ENCODE measurements around the gene ABCA4.
A peak's percentile ranks its signal among the peaks of the same experiment; 100 is the strongest.

The ABCA4 gene

GRCh38 chr1:94104776-94105580 lies 16.0 kb downstream of the ABCA4 start:
- DNase-seq = no peak
- no peak for ATAC-seq

DNA sequence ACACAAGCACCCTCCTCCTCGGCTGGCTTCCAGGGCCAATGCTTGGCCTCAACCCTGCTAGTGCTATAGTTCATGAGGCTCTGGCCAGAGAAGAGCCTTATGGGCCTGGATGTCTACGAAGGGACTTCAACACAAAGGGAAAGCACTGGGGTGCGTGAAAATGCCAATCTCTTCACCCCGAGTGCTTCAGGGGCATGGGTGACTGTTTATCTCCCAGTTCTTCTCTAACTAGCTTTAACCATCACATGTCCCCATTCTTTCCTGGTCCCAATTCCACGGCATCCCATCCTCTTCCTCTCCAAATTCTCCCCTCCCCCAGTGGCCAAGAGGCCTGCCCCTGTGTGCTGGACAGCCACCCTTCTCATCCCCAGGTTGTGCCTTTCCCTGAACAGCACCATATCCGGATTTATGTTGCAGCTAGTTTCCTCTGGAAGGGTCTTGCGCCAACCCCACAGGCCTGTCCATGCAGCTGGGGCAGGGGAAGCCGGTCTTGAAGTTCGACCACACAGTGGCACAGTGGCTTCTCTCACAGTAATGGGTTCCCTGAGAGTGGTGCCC lies 16.7 kb downstream of the ABCA4 start:
- DNase-seq = no peak
- ATAC-seq = no peak

GRCh38 chr1:94103608-94104007 lies 17.3 kb downstream of the ABCA4 start:
- DNase-seq (no peak), ATAC-seq (no peak)

- ATAC-seq (peak; percentile 25), DNase-seq (no peak)
Measured at GRCh38 chr1:94101613-94102525, 19.1 kb downstream of the ABCA4 start.

DNA sequence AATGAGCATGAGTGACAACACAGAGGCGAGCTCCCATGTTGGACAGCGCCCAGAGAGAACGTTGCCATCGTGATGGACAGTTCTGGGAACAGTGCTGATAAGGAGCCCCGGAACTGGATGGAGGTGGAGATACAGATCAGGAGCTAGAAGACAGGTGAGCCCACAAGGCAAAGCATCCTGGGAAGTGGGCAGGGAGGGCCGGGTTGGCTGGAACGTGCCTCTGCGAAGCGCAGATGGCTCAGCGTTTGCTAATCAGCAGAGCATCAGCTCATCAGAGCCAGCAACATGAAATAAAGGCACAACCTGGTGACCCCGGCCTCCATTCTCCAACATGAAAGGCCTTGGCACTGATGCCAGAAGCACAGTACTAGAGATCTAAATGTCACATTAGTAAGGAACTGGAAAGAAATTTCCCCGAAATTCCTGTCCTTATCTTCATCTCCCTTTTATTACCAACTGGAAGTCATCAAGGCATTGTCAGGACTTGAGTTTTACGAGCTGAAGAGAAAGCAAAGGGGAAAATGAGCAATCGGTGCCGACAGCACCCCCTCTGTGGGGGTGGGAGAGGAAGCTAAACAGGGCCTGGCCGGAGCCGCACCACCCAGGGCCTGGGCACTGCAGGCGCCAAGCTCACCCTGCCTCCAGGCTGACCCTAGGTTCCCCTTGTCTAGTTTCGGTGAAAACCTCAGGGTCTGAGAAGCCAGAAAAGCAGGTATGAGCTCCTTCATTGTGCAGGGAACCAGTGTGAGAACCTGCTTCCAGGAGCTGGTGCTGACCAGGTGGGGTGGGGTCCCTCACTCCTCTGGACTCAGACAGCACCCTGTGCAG lies 19.9 kb downstream of the ABCA4 start:
- ATAC-seq (peak; percentile 11), DNase-seq (no peak)

DNA sequence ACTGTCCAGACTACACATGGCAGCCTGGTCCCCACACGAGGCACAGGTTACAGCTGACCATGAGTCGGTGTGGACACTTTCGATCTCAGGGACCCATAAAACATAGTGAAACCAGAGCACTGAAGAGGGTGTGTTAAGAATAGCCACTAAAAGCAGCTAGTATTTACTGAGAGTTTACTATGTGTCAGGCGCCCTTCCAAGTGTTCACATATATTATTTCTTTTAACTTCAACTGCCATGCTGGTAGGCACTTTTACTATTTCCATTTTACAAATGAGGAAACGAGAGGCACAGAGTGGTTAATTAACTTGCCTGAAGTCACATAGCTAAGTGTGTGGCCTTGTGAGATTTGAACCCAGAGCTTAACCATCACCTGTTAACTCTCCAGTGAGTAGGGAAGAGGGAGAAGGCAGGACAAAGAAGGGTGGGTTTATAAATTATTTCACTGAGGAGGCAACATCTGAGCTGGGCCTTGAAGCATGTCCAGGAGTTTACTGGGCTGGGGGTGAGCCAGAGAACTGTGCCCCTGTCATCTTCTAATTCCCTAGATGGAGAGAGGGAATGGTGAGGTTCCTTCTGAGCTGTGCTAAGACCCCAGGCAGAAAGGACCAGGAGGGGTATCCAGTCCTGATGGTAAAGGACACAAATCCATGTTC lies 20.7 kb downstream of the ABCA4 start:
- no peak for DNase-seq
- ATAC-seq = no peak

GRCh38 chr1:94099303-94099702 lies 21.6 kb downstream of the ABCA4 start:
- DNase-seq (no peak), ATAC-seq (no peak)

- no peak for ATAC-seq
- no peak for DNase-seq
Measured at GRCh38 chr1:94098585-94099111, 22.3 kb downstream of the ABCA4 start.

DNA sequence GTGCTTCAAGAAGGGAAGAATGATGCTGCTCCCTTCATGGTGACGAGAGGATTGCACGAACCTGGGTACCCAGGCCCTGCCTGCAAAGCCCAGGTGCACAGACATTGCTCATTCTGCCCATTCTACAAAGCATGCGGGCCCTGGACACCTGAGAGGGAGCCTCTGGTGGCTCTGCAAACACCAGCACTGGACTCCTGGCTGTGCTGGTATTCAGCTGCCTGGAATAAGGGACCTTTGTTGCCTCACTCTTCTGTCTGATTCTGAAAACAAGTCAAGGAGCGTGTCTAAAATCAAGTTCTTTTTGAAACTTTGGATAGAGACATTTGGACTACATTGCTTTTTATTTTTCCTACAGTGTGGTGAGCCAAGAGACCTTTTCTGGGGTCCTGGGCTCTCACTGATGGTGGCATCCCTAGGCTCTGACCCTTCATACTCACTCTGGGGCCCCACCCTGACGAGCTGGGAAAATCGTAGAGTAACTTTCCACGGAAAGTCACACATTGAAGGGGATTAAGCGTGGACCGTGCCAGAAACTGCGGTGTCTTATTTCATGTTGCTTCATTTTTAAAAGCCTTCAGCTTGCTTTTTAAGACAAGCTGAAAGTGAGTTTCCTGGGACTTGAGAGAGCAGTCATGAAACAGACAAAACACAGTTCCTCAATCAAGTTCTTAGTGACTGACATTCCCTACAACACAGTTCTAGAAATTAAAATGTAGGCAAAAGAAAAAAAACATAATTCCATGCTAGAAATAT lies 24.0 kb downstream of the ABCA4 start:
- DNase-seq = no peak
- no peak for ATAC-seq

- no peak for ATAC-seq
- DNase-seq = no peak
Measured at GRCh38 chr1:94095744-94096469, 25.0 kb downstream of the ABCA4 start.

DNA sequence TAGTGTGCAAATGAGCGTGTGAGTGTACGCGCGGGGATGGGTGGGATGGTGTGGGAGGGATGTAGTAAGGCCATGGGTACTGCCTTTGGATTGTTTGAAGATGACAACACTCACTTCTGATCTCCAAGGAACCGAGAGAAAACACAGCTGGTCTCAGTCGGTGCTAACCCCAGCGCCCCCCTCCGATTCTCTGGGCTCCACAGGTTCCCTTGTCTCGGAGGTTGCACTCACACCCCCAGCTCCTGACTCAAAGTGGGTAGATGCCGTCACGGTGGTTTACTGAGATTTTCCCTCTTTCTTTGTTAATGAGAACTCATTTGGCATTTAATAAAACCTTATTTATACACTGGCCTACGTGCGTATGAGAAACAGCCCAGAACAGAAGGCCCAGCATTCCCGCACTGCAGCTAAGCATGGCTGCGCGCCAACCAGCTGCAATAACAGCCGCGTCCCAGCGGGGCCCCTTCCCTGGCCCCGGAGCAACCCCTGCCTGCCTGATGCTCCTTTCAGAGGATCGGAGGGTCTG lies 25.8 kb downstream of the ABCA4 start:
- ATAC-seq = no peak
- DNase-seq = no peak

DNA sequence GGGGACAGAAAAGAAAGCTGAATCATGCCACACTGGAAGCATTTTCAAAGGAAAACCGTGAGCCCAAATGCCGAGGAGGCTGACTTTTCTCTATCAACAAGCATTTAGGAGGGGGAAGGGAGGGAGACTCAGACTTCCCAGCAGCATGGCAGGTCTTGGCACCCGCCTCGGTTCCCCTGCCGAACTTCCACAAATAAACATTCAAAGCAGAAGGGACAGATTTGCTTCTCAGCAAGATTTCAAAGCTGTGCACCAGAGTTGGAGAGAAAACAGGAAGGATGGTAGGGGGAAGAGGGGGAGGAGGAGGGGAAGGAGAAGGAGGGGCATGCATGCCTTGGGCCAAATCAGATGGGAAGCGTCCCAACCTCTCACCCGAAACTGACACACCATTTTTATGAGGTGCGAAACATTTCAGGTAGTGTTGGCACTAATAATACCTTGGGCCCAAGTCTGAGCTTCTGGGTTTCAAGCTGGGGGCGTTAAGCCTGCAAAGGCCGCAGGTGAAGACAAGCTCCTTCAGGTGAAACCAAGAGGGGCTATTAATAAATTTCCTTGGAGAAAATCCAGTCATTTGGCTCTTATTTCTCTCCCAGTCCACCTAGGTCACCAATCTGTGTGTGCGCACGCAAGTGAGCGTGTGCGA lies 26.4 kb downstream of the ABCA4 start:
- DNase-seq (no peak), ATAC-seq (no peak)

DNA sequence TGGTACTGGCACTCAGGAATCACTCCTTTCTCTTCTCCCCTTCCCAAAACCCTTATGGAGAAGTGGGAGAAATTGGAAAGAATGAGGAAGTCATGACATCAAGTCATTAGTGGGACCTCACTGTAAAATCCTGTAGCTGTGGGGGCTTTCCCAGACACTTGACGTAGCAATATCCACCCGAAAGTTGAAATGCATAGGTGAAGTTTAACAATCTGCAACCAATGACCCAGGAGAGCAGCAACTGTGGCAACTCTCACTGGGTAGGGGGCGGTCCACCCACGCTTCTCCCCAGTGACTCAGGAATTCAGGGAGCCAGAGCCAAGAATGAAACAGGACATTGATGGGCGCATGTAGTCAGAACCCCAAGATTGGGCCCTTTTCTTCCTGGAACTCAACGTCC lies 27.0 kb downstream of the ABCA4 start:
- ATAC-seq (no peak), DNase-seq (no peak)

DNA sequence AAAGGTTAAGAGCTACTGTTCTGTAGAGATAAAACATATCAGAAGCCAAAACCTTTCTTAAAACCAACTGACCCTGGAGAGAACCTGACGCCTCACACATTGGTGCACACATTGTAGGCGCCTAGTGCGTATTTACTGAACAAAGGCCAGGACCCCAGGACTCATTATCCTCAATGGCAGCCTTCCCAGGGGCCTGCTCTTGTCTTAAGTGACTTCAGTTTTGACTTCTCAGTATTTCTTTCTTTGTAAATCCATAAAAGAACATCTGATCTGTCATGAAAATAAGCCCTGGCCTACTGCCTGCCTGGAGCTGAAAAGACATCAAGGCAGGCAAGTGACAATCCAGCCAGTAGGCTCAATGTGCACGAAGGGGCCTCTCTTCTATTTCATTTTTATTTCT lies 27.6 kb downstream of the ABCA4 start:
- ATAC-seq = no peak
- DNase-seq = no peak

- no peak for DNase-seq
Measured at GRCh38 chr1:94092210-94092613, 28.7 kb downstream of the ABCA4 start.

GRCh38 chr1:94090761-94091160 lies 30.2 kb downstream of the ABCA4 start:
- no peak for DNase-seq
- no peak for ATAC-seq

More at GRCh38 chr1:94092210-94092613, 28.7 kb downstream of the ABCA4 start:
- ATAC-seq = peak; percentile 17

- ATAC-seq = no peak
- DNase-seq = no peak
Measured at GRCh38 chr1:94087193-94087592, 33.8 kb downstream of the ABCA4 start.

DNA sequence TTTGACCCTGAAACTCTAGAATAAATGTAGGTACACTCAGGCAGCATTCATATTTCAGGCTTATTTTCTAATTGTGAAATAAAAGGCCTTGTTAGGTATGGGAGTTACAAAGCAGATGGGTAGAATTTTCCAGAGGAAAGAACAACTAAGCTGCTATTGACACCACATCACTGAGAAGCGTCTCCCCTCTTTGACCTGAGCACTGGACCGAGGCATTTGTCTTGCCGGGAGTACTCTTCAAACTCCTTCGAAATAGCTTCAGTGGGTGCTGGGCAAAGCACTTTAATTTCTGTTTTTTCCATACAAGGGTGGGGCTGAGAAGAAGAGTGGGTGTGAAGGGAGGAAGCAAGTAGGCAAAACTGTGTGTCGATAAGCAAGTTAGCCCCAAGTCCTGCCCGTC lies 36.4 kb downstream of the ABCA4 start:
- ATAC-seq (no peak), DNase-seq (no peak)

GRCh38 chr1:94084085-94084484 lies 36.9 kb downstream of the ABCA4 start:
- no peak for DNase-seq
- ATAC-seq = no peak

Measured in stimulated activated naive CD8-positive, alpha-beta T cell treated with anti-CD3 and anti-CD28 coated beads, Interleukin-15, Interleukin-2, amounts not matched to agents 100 U/mL and 50 U/mL, for 24 hours (primary cell).